ENCODE data around the gene NFATC2.

Gene NFATC2

GRCh38 chr20:51429696-51430095, 112.8 kb downstream of the NFATC2 start:
- no peak for DNase-seq (ENCODE audit: low read depth)

GRCh38 chr20:51429144-51429482, 113.4 kb downstream of the NFATC2 start:
- DNase-seq (ENCODE audit: low read depth): no peak

- no peak for DNase-seq (ENCODE audit: low read depth)
Measured at GRCh38 chr20:51428401-51429143, 113.9 kb downstream of the NFATC2 start.

- no peak for DNase-seq (ENCODE audit: low read depth)
Measured at GRCh38 chr20:51427651-51428291, 114.7 kb downstream of the NFATC2 start.

- DNase-seq (ENCODE audit: low read depth): no peak
Measured at GRCh38 chr20:51426718-51427650, 115.5 kb downstream of the NFATC2 start.

- DNase-seq (ENCODE audit: low read depth): no peak
Measured at GRCh38 chr20:51425347-51426106, 117.0 kb downstream of the NFATC2 start.

- no peak for DNase-seq (ENCODE audit: low read depth)
Measured at GRCh38 chr20:51424270-51425117, 118.0 kb downstream of the NFATC2 start.

- DNase-seq (ENCODE audit: low read depth): no peak
Measured at GRCh38 chr20:51423810-51424209, 118.7 kb downstream of the NFATC2 start.

- DNase-seq (ENCODE audit: low read depth): no peak
Measured at GRCh38 chr20:51423290-51423667, 119.2 kb downstream of the NFATC2 start.

GRCh38 chr20:51422514-51423289, 119.8 kb downstream of the NFATC2 start:
- DNase-seq (ENCODE audit: low read depth): no peak

- no peak for DNase-seq (ENCODE audit: low read depth)
Measured at GRCh38 chr20:51420805-51421204, 121.7 kb downstream of the NFATC2 start.

- DNase-seq (ENCODE audit: low read depth): no peak
Measured at GRCh38 chr20:51420111-51420510, 122.4 kb downstream of the NFATC2 start.

GRCh38 chr20:51419646-51420045, 122.9 kb downstream of the NFATC2 start:
- no peak for DNase-seq (ENCODE audit: low read depth)

GRCh38 chr20:51419231-51419630, 123.3 kb downstream of the NFATC2 start:
- no peak for DNase-seq (ENCODE audit: low read depth)

- no peak for DNase-seq (ENCODE audit: low read depth)
Measured at GRCh38 chr20:51418137-51418529, 124.4 kb downstream of the NFATC2 start.

GRCh38 chr20:51417250-51418136, 125.0 kb downstream of the NFATC2 start:
- no peak for DNase-seq (ENCODE audit: low read depth)

GRCh38 chr20:51416532-51417249, 125.8 kb downstream of the NFATC2 start:
- DNase-seq (ENCODE audit: low read depth): no peak

GRCh38 chr20:51413857-51414256, 128.7 kb downstream of the NFATC2 start:
- DNase-seq (ENCODE audit: low read depth): no peak

Measured in stimulated activated CD8-positive, alpha-beta memory T cell treated with anti-CD3 and anti-CD28 coated beads, Interleukin-12 subunit alpha, Interleukin-12 subunit beta, amount 100 ng/mL, for 4 hours (primary cell).